SW480 (cell line): ENCODE measurements around the gene PCDHB7.
"Not testable (repeated sequence)": the region's sequence is repeated elsewhere in the genome, so short reads cannot be mapped to it uniquely, and the experiment has no call there.

Experiments
- DNase-seq: peaks from one replicate; pipeline ENCODE4 v3.0.0-alpha.2; 2016; ENCODE audit warnings: low spot score

The PCDHB7 gene

DNA sequence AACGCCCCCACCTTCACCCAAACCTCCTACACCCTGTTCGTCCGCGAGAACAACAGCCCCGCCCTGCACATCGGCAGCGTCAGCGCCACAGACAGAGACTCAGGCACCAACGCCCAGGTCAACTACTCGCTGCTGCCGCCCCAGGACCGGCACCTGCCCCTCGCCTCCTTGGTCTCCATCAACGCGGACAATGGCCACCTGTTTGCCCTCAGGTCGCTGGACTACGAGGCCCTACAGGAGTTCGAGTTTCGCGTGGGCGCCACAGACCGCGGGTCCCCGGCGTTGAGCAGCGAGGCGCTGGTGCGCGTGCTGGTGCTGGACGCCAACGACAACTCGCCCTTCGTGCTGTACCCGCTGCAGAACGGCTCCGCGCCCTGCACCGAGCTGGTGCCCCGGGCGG lies 52.4 kb downstream of the PCDHB7 start:
- not testable (repeated sequence) for DNase-seq

- not testable (repeated sequence) for DNase-seq
Observed at GRCh38 chr5:141225421-141225820, 53.0 kb downstream of the PCDHB7 start.
